SK-N-SH (cell line): ENCODE measurements around the gene WDR7. TPM values are rescaled to one million over a fixed set of nuclear protein-coding genes. Genes with fewer than 3 reads are reported as not detected.

ENCODE experiments used
- CTCF ChIA-PET: fragments of 300-600, 350-600 bp; formaldehyde crosslinking; extraction: SDS; loops from one replicate; lab custom pipeline; 2021; lab: Yijun Ruan, JAX
- POLR2A ChIA-PET: fragments of 350-600 bp; sonication (Branson Sonifier 250); formaldehyde crosslinking; extraction: SDS; loops from one replicate; lab custom pipeline; 2020; ENCODE audit warnings: antibody characterized with exemption, inconsistent platforms; lab: Yijun Ruan, JAX
- DNase-seq: peaks from one replicate; pipeline ENCODE4 v3.0.0; 2012
- H2AFZ ChIP-seq: fragments of 200-600 bp; sonication (generic); 2 replicates; pipeline ENCODE4 v1.8.1; 2016; ENCODE audit warnings: antibody characterized with exemption, mild to moderate bottlenecking, low read depth
- H3F3A ChIP-seq: fragments of 200-600 bp; sonication (generic); replicated peaks from 2 replicates; pipeline ENCODE3; 2016; ENCODE audit warnings: antibody characterized with exemption, mild to moderate bottlenecking; ENCODE audit not compliant: insufficient read depth
- H3K27ac ChIP-seq, 2 experiments: fragments of 200-500 bp in 1 of 2; fragments of 200-600 bp in 1 of 2; sonication (Bioruptor generic) in 1 of 2; sonication (generic), shearing (Covaris generic) in 1 of 2; 2 replicates each; pipeline versions ENCODE4 v1.5.1 to v1.6.1; 2014 to 2016; ENCODE audit warnings: low read depth in 2 of 2, inconsistent platforms in 1 of 2, low read length in 1 of 2, mild to moderate bottlenecking in 1 of 2, mixed read lengths in 1 of 2
- H3K27me3 ChIP-seq: fragments of 200-600 bp; sonication (generic), shearing (Covaris generic); 2 replicates; pipeline ENCODE4 v1.6.1; 2016; ENCODE audit warnings: mixed run types; ENCODE audit not compliant: insufficient read depth
- H3K36me3 ChIP-seq, 2 experiments: fragments of 200-500 bp in 1 of 2; fragments of 200-600 bp in 1 of 2; sonication (Bioruptor generic) in 1 of 2; sonication (generic) in 1 of 2; replicated peaks in 1 of 2; 2 replicates each; pipeline versions ENCODE3 to v1.5.1; 2014 to 2016; ENCODE audit warnings: low read length in 1 of 2, mild to moderate bottlenecking in 1 of 2; ENCODE audit not compliant: insufficient read depth in 2 of 2, control insufficient read depth in 1 of 2
- H3K4me1 ChIP-seq, 2 experiments: fragments of 200-500 bp in 1 of 2; fragments of 200-600 bp in 1 of 2; sonication (Bioruptor generic) in 1 of 2; sonication (generic), shearing (Covaris generic) in 1 of 2; 2 replicates each; pipeline versions ENCODE4 v1.5.1 to v1.6.1; 2014 to 2016; ENCODE audit warnings: low read depth in 1 of 2, low read length in 1 of 2, mixed run types in 1 of 2; ENCODE audit not compliant: insufficient read depth in 2 of 2, control insufficient read depth in 1 of 2
- H3K4me2 ChIP-seq: fragments of 200-600 bp; sonication (generic), shearing (Covaris generic); 2 replicates; pipeline ENCODE4 v1.6.1; 2017; ENCODE audit warnings: mixed run types
- H3K4me3 ChIP-seq, 2 experiments: fragments of 200-500 bp in 1 of 2; fragments of 200-600 bp in 1 of 2; sonication (Bioruptor generic) in 1 of 2; sonication (generic), shearing (Covaris generic) in 1 of 2; 2 replicates each; pipeline versions ENCODE4 v1.5.1 to v1.8.1; 2014 to 2016; ENCODE audit warnings: low read depth in 2 of 2, inconsistent platforms in 1 of 2, low read length in 1 of 2, mild to moderate bottlenecking in 1 of 2, mixed read lengths in 1 of 2, moderate library complexity in 1 of 2
- H3K79me2 ChIP-seq: fragments of 200-600 bp; sonication (generic); 2 replicates; pipeline ENCODE4 v1.8.1; 2017; ENCODE audit warnings: mild to moderate bottlenecking; ENCODE audit not compliant: insufficient read depth
- H3K9ac ChIP-seq: fragments of 200-600 bp; sonication (generic); 2 replicates; pipeline ENCODE4 v1.6.1; 2017; ENCODE audit warnings: mixed run types
- H3K9me2 ChIP-seq: fragments of 200-600 bp; sonication (generic); 2 replicates; pipeline ENCODE4 v1.6.1; 2017; ENCODE audit warnings: mixed run types
- H3K9me3 ChIP-seq: fragments of 200-600 bp; sonication (generic); 2 replicates; pipeline ENCODE4 v1.6.1; 2017; ENCODE audit warnings: mixed run types, mild to moderate bottlenecking, moderate library complexity
- H4K20me1 ChIP-seq: fragments of 200-600 bp; sonication (generic); 2 replicates; pipeline ENCODE4 v1.6.1; 2017; ENCODE audit warnings: mild to moderate bottlenecking, mixed run types; ENCODE audit not compliant: insufficient read depth
- FOXM1 ChIP-seq: IDR thresholded peaks from 2 replicates; pipeline ENCODE4 v1.4.0; 2012; ENCODE audit warnings: low read depth, mild to moderate bottlenecking
- GABPA ChIP-seq: IDR thresholded peaks from 2 replicates; pipeline ENCODE4 v1.4.0; 2012; ENCODE audit warnings: low read depth, mild to moderate bottlenecking
- JUND ChIP-seq: IDR thresholded peaks from 2 replicates; pipeline ENCODE4 v1.4.0; 2012
- MEF2A ChIP-seq: IDR thresholded peaks from 2 replicates; pipeline ENCODE4 v1.4.0; 2012; ENCODE audit warnings: low read depth, borderline replicate concordance
- RAD21 ChIP-seq: IDR thresholded peaks from 2 replicates; pipeline ENCODE4 v1.6.1; 2012; ENCODE audit warnings: mild to moderate bottlenecking, low read length
- RXRA ChIP-seq: IDR thresholded peaks from 2 replicates; pipeline ENCODE4 v1.4.0; 2012; ENCODE audit warnings: low read depth, mild to moderate bottlenecking, borderline replicate concordance
- SMC3 ChIP-seq: IDR thresholded peaks from 2 replicates; pipeline ENCODE4 v1.6.1; 2012; ENCODE audit warnings: low read depth, low read length, improper control_type of control experiment
- TCF12 ChIP-seq: IDR thresholded peaks from 2 replicates; pipeline ENCODE4 v1.4.0; 2012
- TEAD4 ChIP-seq: IDR thresholded peaks from 2 replicates; pipeline ENCODE4 v1.4.0; 2012; ENCODE audit warnings: mild to moderate bottlenecking, borderline replicate concordance; ENCODE audit not compliant: insufficient read depth
- USF1 ChIP-seq: IDR thresholded peaks from 2 replicates; pipeline ENCODE4 v1.4.0; 2012; ENCODE audit warnings: low read depth, borderline replicate concordance
- USF2 ChIP-seq: fragments of 150-350 bp; IDR thresholded peaks from 2 replicates; pipeline ENCODE4 v1.6.1; 2017; ENCODE audit warnings: antibody characterized with exemption, low read length, low read depth, borderline replicate concordance
- WGBS: methylation state at CpG from one replicate; pipeline ENCODE4 v1.1.6; 2017; ENCODE audit warnings: low lambda C conversion rate; 5-methylcytosine and 5-hydroxymethylcytosine counted together
- polyA plus RNA-seq, 3 experiments: library from polyadenylated mRNA; depleted of rRNA; stranded (reverse); fragments of >200 nt; gene quantifications; 2 replicates each; pipeline ENCODE4 v1.2.3, GENCODE V29; 2012
- TF ChIP-seq, protein P1 (sequence below): fragments of 200-600 bp; sonication (generic); IDR thresholded peaks from 2 replicates; pipeline ENCODE4 v1.6.1; 2017; ENCODE audit warnings: antibody characterized with exemption, mild to moderate bottlenecking, moderate library complexity
- TF ChIP-seq, protein P2 (sequence below): IDR thresholded peaks from 2 replicates; pipeline ENCODE4; 2012
- TF ChIP-seq, protein P3 (sequence below): fragments of 150-350 bp; IDR thresholded peaks from 2 replicates; pipeline ENCODE4 v1.6.1; 2016; ENCODE audit warnings: mild to moderate bottlenecking, low read depth, low read length

Gene WDR7
- polyA plus RNA-seq, 1 of the 3 experiments (the other 2 are of a cell fraction), result 4.1 TPM

DNA sequence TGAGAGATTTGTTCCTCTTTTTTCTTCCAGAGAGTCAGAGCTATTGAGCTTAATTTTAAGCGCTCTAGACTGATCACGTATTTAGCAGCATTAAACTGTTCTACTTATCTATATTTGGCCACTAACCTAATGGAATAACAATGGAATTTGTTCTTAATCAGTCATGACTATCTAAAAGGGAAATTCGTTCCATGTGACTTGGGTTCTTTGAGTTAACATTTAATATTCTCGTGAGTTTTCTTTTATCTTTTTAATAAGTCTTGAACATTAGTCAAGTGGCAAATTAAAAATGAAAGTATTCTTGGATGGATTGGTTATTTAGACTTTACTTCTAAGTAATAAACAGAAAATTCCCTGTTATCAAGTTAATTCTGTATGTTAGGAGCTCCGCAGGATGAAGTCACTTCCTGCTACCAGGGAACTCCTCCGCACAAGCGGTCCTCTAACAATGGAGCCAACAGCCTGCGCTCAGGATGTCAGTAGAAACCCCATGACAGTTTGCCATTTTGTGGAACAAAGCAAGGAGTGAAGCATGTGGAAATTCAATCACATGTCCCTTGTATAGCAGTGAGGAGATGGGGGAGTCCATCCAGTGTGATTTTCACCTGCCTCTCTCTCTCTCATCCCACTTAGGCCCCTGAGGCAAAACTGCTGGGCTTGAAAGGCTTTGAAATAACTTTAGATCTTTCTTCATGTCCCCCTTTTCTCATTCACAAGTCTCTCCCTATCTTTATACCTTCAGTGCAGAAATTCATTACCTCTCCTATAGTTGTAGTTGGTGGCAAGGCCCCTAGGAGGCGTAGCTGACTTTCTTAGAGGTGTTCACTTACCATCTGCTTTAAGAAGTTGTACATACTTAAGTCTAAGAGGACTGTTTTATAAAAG, 138.1 kb downstream of the WDR7 start:
- Histone ChIP-seq H3K4me3 (peak overlapping the region in 1 of 2 experiments; percentile 19; a peak in 1 of 4 replicates), H4K20me1 (no peaks in the 10 kb centered on the region), H3K79me2 (no peaks in the 10 kb centered on the region), H3K27me3 (no peaks in the 10 kb centered on the region), H3K4me2 (no peak overlapping the region), H3K27ac (no peak overlapping the region), H3K36me3 (no peaks in the 10 kb centered on the region), H2AFZ (no peak overlapping the region), H3K9me2 (no peaks in the 10 kb centered on the region), H3K4me1 (no peaks in the 10 kb centered on the region; a peak in 1 of 4 replicates), H3F3A (no peaks in the 10 kb centered on the region), H3K9me3 (no peaks in the 10 kb centered on the region), H3K9ac (no peak overlapping the region)
- peak; percentile 4 for DNase-seq
- ChIA-PET POLR2A (no interaction called here), CTCF (interaction anchor here (0.9 to 1.6 kb wide), 8 partner anchors 9 to 773 kb away, joined by 3 to 5 read pairs (median 3); no protein-coding TSS in a partner anchor)
- 90% methylated on average over 6 of the region's 9 CpGs for WGBS
- TF ChIP-seq TCF12 (no peak), GABPA (no peak), SMC3 (peak; percentile 32; the same call in 1 of the 2 replicates), RAD21 (peak; percentile 59)
- TF ChIP-seq, protein P1, sequence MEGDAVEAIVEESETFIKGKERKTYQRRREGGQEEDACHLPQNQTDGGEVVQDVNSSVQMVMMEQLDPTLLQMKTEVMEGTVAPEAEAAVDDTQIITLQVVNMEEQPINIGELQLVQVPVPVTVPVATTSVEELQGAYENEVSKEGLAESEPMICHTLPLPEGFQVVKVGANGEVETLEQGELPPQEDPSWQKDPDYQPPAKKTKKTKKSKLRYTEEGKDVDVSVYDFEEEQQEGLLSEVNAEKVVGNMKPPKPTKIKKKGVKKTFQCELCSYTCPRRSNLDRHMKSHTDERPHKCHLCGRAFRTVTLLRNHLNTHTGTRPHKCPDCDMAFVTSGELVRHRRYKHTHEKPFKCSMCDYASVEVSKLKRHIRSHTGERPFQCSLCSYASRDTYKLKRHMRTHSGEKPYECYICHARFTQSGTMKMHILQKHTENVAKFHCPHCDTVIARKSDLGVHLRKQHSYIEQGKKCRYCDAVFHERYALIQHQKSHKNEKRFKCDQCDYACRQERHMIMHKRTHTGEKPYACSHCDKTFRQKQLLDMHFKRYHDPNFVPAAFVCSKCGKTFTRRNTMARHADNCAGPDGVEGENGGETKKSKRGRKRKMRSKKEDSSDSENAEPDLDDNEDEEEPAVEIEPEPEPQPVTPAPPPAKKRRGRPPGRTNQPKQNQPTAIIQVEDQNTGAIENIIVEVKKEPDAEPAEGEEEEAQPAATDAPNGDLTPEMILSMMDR, result peak; percentile 63

- H3K4me3 ChIP-seq, result peak overlapping the region in 1 of 2 experiments; percentile 19; a peak in 1 of 4 replicates
- no peak overlapping the region for H3K27ac ChIP-seq
- H3K36me3 ChIP-seq, result no peaks in the 10 kb centered on the region
- no peak overlapping the region for H3K9ac ChIP-seq
- H3K4me1 ChIP-seq, result no peaks in the 10 kb centered on the region; a peak in 1 of 4 replicates
- H3K79me2 ChIP-seq, result no peaks in the 10 kb centered on the region
- H3K4me2 ChIP-seq, result no peak overlapping the region
- H3K27me3 ChIP-seq, result no peaks in the 10 kb centered on the region
- no peak overlapping the region for H2AFZ ChIP-seq
- H3F3A ChIP-seq, result no peaks in the 10 kb centered on the region
- WGBS, result 98% methylated on average over 3 of the region's 3 CpGs
- POLR2A ChIA-PET, result no interaction called here
- H4K20me1 ChIP-seq, result no peaks in the 10 kb centered on the region
- H3K9me3 ChIP-seq, result no peaks in the 10 kb centered on the region
- no peaks in the 10 kb centered on the region for H3K9me2 ChIP-seq
- no peak for TF ChIP-seq JUND
- TF ChIP-seq USF1, result no peak
- TF ChIP-seq, protein P2, sequence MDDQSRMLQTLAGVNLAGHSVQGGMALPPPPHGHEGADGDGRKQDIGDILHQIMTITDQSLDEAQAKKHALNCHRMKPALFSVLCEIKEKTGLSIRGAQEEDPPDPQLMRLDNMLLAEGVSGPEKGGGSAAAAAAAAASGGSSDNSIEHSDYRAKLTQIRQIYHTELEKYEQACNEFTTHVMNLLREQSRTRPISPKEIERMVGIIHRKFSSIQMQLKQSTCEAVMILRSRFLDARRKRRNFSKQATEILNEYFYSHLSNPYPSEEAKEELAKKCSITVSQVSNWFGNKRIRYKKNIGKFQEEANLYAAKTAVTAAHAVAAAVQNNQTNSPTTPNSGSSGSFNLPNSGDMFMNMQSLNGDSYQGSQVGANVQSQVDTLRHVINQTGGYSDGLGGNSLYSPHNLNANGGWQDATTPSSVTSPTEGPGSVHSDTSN, result no peak
- no peak for TF ChIP-seq MEF2A
- TF ChIP-seq, protein P3, sequence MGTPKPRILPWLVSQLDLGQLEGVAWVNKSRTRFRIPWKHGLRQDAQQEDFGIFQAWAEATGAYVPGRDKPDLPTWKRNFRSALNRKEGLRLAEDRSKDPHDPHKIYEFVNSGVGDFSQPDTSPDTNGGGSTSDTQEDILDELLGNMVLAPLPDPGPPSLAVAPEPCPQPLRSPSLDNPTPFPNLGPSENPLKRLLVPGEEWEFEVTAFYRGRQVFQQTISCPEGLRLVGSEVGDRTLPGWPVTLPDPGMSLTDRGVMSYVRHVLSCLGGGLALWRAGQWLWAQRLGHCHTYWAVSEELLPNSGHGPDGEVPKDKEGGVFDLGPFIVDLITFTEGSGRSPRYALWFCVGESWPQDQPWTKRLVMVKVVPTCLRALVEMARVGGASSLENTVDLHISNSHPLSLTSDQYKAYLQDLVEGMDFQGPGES, result no peak
- TF ChIP-seq TEAD4, result no peak
- TF ChIP-seq GABPA, result no peak
- no peak for TF ChIP-seq USF2
- TF ChIP-seq RAD21, result no peak
- no peak for TF ChIP-seq SMC3
- no peak for TF ChIP-seq FOXM1
- TF ChIP-seq RXRA, result no peak
- no peak for DNase-seq
- CTCF ChIA-PET, result interaction anchor here (0.9 to 1.6 kb wide), 6 partner anchors 10 to 773 kb away, joined by 3 to 5 read pairs (median 4); no protein-coding TSS in a partner anchor
Measured at GRCh38 chr18:56789889-56790180, 138.7 kb downstream of the WDR7 start.
